Posterior vena cava (tissue), 2 donors: Measurements from ENCODE around the gene PTPRD. TPM values are rescaled to one million over a fixed set of nuclear protein-coding genes. Genes with fewer than 3 reads are reported as not detected.

Source experiments
- DNase-seq: peaks from one replicate; pipeline ENCODE4 v3.0.0-alpha.2; 2020; ENCODE audit warnings: low spot score
- intact Hi-C, 2 donors: fragments of 100-400 bp; cut with DNase I; formaldehyde crosslinking; loops; one replicate each; pipeline versions ENCODE4 v1.14.1 to v1.14.2; 2022 to 2023
- total RNA-seq, 2 donors: library from RNA; stranded (reverse); fragmentation: NEBNext Ultra II Directional; extraction: Animal tissue kit (Norgen Biotek cat#: 25700); gene quantifications; one replicate each; pipeline ENCODE4 v1.2.1, GENCODE V29; 2021
- donor health status: DM: yes; HTN: yes; CAD: no.
- donor health status: DM: yes; HTN: yes; CAD: no.

The PTPRD gene
- total RNA-seq, 2 donors from 2014 or later, result 21.4 to 51.2 TPM

- intact Hi-C loops, result no loop called here
- no peak for DNase-seq
Measured at GRCh38 chr9:8558176-8558575, 2054.6 kb downstream of the PTPRD start.

GRCh38 chr9:8555762-8556500 lies 2056.9 kb downstream of the PTPRD start:
- intact Hi-C loops, result no loop called here
- DNase-seq, result no peak

GRCh38 chr9:8553444-8553843 lies 2059.4 kb downstream of the PTPRD start:
- DNase-seq, result no peak

DNA sequence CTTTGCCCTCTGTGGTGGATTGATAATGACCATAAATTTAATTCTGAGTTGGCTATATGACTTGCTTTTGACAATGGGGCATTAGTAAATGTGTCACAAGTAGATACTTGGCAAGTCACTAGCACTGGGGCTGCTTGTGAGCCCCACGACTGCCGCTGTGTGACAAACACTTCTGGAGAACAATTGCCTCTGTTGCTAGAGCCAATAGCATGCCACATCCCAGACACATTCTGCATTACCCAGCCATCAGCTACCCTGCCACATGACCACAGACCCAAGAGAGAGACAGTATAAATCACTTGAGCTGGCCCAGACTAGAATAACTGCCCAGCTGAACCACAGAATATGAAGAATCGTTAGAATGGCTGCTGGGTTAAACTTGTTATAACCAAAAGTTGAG lies 2060.1 kb downstream of the PTPRD start:
- intact Hi-C loops, result no loop called here

More at GRCh38 chr9:8553444-8553843, 2059.4 kb downstream of the PTPRD start:
- intact Hi-C loops, result no loop called here

DNA sequence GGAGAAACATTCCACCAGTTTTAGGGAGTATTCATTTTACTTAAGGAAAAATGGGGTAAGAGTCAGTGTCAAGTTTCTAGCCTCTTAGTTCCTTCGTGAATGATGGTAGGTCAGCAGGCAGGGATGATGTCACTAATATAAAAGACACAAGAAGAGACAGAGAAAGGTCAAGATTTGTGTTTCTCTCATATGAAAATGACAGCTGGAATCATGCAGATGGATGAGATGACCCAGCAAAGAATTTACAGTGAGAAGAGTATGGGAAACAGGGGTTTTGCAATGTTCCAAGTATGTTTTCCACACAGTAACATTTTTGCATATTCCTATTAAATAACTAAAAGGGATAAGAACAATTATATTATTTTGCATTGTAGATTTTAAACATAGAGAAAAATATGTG lies 2063.6 kb downstream of the PTPRD start:
- DNase-seq, result no peak
- intact Hi-C loops, result no loop called here

More for the DNA sequence above, 2060.1 kb downstream of the PTPRD start:
- no peak for DNase-seq

GRCh38 chr9:8543219-8543618 lies 2069.6 kb downstream of the PTPRD start:
- intact Hi-C loops, result no loop called here
- DNase-seq, result no peak

DNA sequence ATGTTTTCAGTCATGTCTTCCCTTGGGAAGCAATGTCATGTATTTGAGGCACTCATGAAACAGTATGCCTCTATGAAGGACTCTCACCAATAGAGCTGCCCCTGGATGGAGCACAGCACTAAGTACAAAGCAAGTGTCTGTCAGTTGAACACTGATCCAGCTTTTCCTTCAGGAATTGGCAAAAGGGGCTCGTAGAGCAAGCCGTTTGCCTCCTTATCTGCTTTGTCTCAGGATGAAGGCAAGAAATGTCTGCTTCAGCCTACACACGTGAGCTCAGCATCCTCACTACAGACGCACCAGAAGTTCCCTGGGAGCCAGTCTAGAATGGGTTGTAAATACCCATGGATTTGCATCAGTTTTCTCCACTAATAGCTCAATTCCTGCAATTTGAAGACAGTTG lies 2070.3 kb downstream of the PTPRD start:
- no peak for DNase-seq
- intact Hi-C loops, result no loop called here

- no peak for DNase-seq
- intact Hi-C loops, result no loop called here
Measured at GRCh38 chr9:8539681-8540197, 2073.1 kb downstream of the PTPRD start.

DNA sequence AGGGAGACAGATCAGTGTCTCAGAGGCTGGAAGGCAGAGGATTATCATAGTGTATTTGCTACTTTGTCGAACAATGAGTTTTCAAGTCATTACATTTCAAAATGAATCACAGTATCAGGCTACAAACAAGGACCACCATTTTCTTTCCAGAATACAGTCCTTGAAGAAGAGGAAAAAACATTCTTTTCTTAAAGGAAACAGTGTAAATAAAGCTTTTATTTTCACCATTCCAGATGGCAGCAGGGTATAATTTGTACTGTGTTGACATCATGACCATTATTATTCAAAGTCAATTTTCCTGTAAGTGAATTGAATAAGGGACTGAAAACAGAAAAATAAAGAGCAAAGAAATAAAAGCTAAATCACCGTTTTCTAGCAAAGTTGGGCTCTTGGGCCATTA lies 2076.0 kb downstream of the PTPRD start:
- intact Hi-C loops, result no loop called here
- no peak for DNase-seq

- DNase-seq, result no peak
- intact Hi-C loops, result no loop called here
Measured at GRCh38 chr9:8534828-8535227, 2078.0 kb downstream of the PTPRD start.

DNA sequence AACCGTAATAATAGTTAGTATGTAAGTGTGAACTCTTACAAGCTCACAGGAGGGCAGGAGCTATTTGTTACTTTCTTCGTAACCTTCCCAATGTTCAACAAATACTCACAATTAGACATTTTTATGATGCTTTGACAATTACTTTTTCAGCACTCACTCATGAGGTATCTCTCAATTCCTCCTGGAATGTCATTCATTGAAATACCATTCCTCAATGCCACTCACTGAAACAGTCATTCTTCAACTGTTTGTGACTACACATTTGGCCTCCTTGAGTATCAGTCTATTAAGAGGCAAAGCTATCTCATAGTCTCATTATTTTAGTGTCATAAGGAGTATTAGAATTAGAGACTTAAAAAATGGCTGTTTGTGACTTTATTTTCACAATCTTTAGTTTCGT lies 2079.1 kb downstream of the PTPRD start:
- intact Hi-C loops, result no loop called here
- no peak for DNase-seq

DNA sequence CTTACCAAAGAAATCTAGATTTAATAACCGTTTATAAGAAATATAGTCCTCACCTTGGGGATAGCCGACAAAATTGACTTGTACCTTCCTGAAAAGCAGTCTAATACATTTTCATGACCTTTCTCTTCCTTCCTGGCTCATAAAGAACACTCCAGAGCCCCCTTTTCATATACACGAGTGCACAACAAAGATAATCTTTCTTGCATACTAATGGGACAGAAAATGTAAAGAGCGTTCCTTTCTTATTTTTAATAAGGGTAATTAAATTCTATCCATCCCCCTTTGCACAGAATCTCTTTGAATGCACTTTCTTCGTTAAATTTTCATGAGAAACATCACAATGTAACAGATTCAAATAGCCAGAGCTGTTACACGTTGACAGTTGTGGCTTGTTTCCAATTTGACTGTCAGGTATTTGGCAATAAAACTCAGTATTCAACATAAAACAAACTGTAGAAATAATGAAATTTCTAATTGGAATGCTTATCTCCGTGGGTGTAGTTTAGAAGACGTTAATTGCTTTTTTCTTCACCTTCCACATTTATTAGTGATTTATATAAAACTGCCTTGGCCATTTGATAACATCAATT lies 2080.9 kb downstream of the PTPRD start:
- no peak for DNase-seq
- intact Hi-C loops, result no loop called here

DNA sequence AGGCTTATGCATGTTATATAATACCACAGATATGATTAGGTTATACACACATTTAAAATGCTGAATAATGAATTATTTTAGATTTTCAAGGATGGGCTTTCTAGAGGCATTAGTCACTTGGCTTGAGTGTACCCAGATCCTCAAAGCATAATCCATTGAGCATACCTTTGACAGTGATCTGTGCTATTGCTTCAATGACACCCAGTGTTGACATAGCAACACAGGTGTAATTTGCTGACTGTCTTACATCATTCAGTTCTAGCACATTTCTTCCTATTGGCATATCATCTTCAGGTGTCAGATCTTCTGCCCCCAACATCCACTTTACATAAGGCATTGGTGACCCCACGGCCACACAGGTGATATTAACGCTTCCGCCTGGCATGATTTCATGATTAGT lies 2091.7 kb downstream of the PTPRD start:
- intact Hi-C loops, result no loop called here

DNA sequence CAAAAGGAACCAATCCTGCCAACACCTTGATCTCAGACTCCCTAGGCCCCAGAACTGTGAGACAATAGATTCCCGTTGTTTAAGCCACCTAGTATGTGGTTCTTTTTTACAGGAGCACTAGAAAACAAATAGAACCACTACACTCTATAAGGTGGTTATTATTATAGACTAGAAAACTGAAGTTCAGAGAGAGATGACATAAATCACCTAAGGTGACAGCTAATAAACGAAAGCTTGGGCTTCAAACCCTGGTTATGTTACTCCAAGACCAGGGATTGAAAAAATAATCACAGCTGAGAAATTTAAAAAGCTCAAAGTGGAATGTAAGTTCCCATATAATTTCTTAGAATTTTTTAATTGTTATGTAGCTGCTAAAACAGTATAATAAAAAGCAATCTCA lies 2097.1 kb downstream of the PTPRD start:
- intact Hi-C loops, result no loop called here
- no peak for DNase-seq

More for the DNA sequence above, 2091.7 kb downstream of the PTPRD start:
- DNase-seq, result no peak

DNA sequence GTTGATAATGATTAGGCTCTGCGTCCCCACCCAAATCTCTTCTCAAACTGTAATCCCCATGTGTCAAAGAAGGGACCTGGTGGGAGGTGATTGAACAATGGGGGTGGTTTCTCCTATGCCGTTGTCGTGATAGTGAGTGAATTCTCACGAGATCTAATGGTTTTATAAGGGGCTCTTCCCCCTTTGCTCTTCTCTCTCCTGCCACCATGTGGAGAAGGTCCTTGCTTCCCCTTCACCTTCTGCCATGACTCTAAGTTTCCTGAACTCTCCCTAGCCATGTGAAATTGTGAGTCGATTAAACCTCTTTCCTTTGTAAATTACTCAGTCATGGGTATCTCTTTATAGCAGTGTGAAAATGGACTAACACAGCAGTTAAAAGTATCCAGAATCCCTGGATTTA lies 2098.0 kb downstream of the PTPRD start:
- intact Hi-C loops, result no loop called here
- DNase-seq, result no peak

GRCh38 chr9:8508671-8509290 lies 2104.0 kb downstream of the PTPRD start:
- intact Hi-C loops, result no loop called here
- no peak for DNase-seq

DNA sequence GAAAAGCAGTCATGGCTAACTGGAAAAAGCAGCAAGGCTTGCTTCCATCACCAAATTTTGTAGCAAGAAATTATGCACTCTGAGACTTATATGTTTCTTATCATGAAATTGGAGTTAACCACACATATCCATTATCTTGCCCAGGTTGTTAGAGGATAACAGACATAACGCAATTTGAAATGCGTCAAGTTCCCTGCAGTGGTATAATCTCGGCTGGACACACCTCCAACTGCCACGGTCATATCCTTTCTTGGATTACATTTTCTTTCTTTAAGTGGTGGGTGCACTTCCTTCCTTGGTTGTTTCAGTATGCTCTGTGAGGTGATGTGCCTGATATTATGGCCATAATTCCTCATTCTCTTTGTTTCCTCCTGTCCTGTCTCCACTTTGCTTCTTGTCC lies 2118.2 kb downstream of the PTPRD start:
- DNase-seq, result no peak
- intact Hi-C loops, result no loop called here

- intact Hi-C loops, result no loop called here
- no peak for DNase-seq
Measured at GRCh38 chr9:8492679-8493078, 2120.1 kb downstream of the PTPRD start.

GRCh38 chr9:8492024-8492423 lies 2120.8 kb downstream of the PTPRD start:
- DNase-seq, result no peak
- intact Hi-C loops, result no loop called here

DNA sequence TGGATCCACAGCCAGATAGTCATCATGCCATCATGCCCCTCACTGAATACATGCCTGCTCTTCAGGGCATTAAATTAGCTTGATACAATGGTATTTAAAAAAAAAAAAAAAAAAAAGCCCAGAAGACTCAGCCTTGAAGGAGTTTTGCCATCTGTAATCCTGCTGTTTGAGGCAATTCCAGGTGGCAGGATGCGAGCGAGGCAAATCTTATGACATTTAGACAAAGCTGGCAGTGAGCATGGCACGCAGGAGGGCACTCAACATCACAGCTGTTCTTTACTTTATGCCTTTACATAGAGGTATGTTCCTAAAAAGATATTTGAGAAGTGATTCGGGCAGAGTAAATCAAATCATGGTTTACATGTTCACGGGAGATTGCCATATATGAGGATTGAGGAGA lies 2121.2 kb downstream of the PTPRD start:
- intact Hi-C loops, result no loop called here
- no peak for DNase-seq

- intact Hi-C loops, result no loop called here
- no peak for DNase-seq
Measured at GRCh38 chr9:8489835-8490234, 2123.0 kb downstream of the PTPRD start.
